Measurements from ENCODE around the gene HDAC9.
A peak's percentile ranks its signal among the peaks of the same experiment; 100 is the strongest.

HDAC9 gene

GRCh38 chr7:18858232-18858631 lies 362.7 kb downstream of the HDAC9 start:
- DNase-seq: no peak

GRCh38 chr7:18859318-18859717 lies 363.8 kb downstream of the HDAC9 start:
- no peak for DNase-seq

GRCh38 chr7:18860221-18860620 lies 364.7 kb downstream of the HDAC9 start:
- DNase-seq: no peak

GRCh38 chr7:18861514-18862118 lies 366.1 kb downstream of the HDAC9 start:
- no peak for DNase-seq

GRCh38 chr7:18864967-18865366 lies 369.4 kb downstream of the HDAC9 start:
- DNase-seq: no peak

GRCh38 chr7:18866359-18867036 lies 370.9 kb downstream of the HDAC9 start:
- DNase-seq: peak; percentile 64

GRCh38 chr7:18872344-18872743 lies 376.8 kb downstream of the HDAC9 start:
- DNase-seq: no peak

GRCh38 chr7:18873734-18874336 lies 378.3 kb downstream of the HDAC9 start:
- no peak for DNase-seq

- DNase-seq: no peak
These were observed 379.3 kb downstream of the HDAC9 start for GRCh38 chr7:18874880-18875279.

- DNase-seq: no peak
These were observed 382.3 kb downstream of the HDAC9 start for GRCh38 chr7:18877874-18878273.

- no peak for DNase-seq
These were observed 391.3 kb downstream of the HDAC9 start for GRCh38 chr7:18886832-18887231.

- DNase-seq: no peak
These were observed 393.9 kb downstream of the HDAC9 start for GRCh38 chr7:18889436-18889835.

- no peak for DNase-seq
These were observed 394.6 kb downstream of the HDAC9 start for GRCh38 chr7:18890134-18890533.

GRCh38 chr7:18890885-18891621 lies 395.5 kb downstream of the HDAC9 start:
- no peak for DNase-seq

GRCh38 chr7:18893156-18893555 lies 397.6 kb downstream of the HDAC9 start:
- DNase-seq: no peak

- DNase-seq: no peak
These were observed 398.6 kb downstream of the HDAC9 start for GRCh38 chr7:18894155-18894554.

- DNase-seq: no peak
These were observed 399.9 kb downstream of the HDAC9 start for GRCh38 chr7:18895456-18895855.

- DNase-seq: no peak
These were observed 400.9 kb downstream of the HDAC9 start for GRCh38 chr7:18896343-18896975.

GRCh38 chr7:18900236-18900635 lies 404.7 kb downstream of the HDAC9 start:
- no peak for DNase-seq

GRCh38 chr7:18900803-18901202 lies 405.3 kb downstream of the HDAC9 start:
- DNase-seq: no peak

- DNase-seq: no peak
These were observed 405.8 kb downstream of the HDAC9 start for GRCh38 chr7:18901351-18901750.

GRCh38 chr7:18901982-18902421 lies 406.5 kb downstream of the HDAC9 start:
- DNase-seq: no peak

GRCh38 chr7:18902892-18903291 lies 407.3 kb downstream of the HDAC9 start:
- no peak for DNase-seq

Measured in MV-4-11 (cell line).